ENCODE measurements around the gene TTLL9. TPM values are rescaled to one million over a fixed set of nuclear protein-coding genes. Genes with fewer than 3 reads are reported as not detected.

TTLL9 gene
- total RNA-seq, 1 donor from 2014 or later, result 0.05 TPM

DNA sequence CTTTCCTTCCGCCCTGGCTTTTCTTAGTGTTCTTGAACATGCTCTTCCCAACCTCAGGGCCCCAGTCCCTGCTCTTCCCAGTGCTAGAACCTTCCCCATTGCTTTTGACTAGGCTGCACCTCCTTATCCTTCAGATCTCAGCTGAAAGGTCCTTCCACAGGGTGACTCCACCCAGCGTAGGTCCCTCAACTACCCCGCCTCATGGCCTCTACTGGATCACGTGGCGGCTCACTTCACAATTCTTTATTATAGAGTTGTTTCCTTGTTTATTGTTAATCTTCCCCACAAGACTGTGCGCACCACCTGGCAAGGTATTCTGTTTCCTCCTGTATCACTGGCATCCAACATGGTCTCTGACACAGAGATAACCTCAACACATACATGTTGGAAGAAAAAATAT is 31.2 kb downstream of the TTLL9 start:
- DNase-seq, result no peak
- H3K36me3 ChIP-seq, result no peaks in the 10 kb centered on the region
- TF ChIP-seq, protein P1, sequence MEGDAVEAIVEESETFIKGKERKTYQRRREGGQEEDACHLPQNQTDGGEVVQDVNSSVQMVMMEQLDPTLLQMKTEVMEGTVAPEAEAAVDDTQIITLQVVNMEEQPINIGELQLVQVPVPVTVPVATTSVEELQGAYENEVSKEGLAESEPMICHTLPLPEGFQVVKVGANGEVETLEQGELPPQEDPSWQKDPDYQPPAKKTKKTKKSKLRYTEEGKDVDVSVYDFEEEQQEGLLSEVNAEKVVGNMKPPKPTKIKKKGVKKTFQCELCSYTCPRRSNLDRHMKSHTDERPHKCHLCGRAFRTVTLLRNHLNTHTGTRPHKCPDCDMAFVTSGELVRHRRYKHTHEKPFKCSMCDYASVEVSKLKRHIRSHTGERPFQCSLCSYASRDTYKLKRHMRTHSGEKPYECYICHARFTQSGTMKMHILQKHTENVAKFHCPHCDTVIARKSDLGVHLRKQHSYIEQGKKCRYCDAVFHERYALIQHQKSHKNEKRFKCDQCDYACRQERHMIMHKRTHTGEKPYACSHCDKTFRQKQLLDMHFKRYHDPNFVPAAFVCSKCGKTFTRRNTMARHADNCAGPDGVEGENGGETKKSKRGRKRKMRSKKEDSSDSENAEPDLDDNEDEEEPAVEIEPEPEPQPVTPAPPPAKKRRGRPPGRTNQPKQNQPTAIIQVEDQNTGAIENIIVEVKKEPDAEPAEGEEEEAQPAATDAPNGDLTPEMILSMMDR (IDR thresholded peaks at IDR 0.05; ENCODE audit: borderline replicate concordance), result no peak
- H3K4me1 ChIP-seq, result no peaks in the 10 kb centered on the region
- no peaks in the 10 kb centered on the region for H3K9me3 ChIP-seq (replicated peaks)
- intact Hi-C loops (cut with micrococcal nuclease), result no loop called here
- H3K27ac ChIP-seq (replicated peaks), result no peak overlapping the region
- H3K27me3 ChIP-seq (ENCODE audit: low read depth), result no peaks in the 10 kb centered on the region
- H3K4me3 ChIP-seq, result no peak overlapping the region

DNA sequence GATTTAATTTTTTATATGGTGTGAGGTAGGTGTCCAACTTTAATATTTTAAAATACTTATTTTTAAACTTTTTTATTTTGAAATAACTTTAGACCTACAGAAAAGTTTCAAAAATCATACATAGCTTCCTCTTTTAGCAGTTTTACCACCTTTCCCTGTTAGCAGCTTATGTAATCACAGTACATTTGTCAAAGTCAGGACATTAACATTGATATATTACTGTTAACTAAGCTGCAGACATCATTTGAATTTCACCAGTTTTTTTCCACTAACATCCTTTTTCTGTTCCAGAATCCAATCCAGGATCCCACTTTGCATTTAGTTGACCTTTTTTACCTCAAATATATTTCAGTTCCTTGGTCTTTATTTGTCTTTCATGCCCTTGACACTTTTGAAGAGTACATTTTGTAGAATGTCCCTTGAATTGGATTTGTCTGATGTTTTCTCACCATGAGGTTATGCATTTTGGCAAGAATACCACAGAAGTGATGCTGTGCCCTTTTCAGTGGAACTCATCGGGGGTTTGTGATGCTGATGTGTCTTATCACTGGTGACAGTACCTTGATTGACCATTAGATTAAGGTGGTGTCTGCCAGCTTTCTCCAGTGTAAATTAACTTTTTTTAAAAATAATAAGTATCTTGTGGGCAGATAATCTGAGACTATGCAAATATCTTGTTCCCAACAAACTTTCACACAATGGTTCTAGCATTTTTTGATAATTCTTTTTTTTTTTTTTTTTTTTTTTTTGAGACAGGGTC is 33.4 kb downstream of the TTLL9 start:
- no peaks in the 10 kb centered on the region for H3K4me1 ChIP-seq
- DNase-seq, result no peak
- TF ChIP-seq, protein P1 (IDR thresholded peaks at IDR 0.05; ENCODE audit: borderline replicate concordance), result no peak

DNA sequence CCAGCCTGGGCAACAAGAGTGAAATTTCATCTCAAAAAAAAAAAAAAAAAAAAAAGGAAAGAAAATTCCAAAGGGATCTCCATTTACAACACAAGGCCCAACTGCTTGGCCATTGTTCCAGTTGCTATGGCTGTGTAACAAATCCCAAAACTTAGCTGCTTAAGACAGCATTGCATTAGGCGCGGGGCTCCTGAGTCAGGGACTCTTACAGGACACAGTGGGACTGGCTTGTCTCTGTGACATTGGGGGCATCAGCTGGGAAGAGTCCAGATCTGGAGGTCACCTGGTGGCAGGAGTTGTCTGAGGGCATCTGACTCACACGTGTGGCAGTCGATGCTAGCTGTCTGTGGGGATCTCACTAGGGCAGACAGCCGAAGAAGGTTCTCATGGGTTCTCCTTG is 35.6 kb downstream of the TTLL9 start:
- no peaks in the 10 kb centered on the region for H3K27me3 ChIP-seq (ENCODE audit: low read depth)
- H3K36me3 ChIP-seq, result no peaks in the 10 kb centered on the region
- DNase-seq, result no peak
- H3K4me1 ChIP-seq, result no peaks in the 10 kb centered on the region
- H3K27ac ChIP-seq (replicated peaks), result no peak overlapping the region
- no peak overlapping the region for H3K4me3 ChIP-seq
- H3K9me3 ChIP-seq (replicated peaks), result no peaks in the 10 kb centered on the region
- intact Hi-C loops (cut with micrococcal nuclease), result no loop called here
- TF ChIP-seq, protein P1 (IDR thresholded peaks at IDR 0.05; ENCODE audit: borderline replicate concordance), result no peak

More for the DNA sequence above, 33.4 kb downstream of the TTLL9 start:
- Histone ChIP-seq H3K27me3 (ENCODE audit: low read depth) (no peaks in the 10 kb centered on the region), H3K36me3 (no peaks in the 10 kb centered on the region), H3K27ac (replicated peaks) (no peak overlapping the region), H3K4me3 (no peak overlapping the region), H3K9me3 (replicated peaks) (no peaks in the 10 kb centered on the region)
- intact Hi-C loops (cut with micrococcal nuclease), result no loop called here

DNA sequence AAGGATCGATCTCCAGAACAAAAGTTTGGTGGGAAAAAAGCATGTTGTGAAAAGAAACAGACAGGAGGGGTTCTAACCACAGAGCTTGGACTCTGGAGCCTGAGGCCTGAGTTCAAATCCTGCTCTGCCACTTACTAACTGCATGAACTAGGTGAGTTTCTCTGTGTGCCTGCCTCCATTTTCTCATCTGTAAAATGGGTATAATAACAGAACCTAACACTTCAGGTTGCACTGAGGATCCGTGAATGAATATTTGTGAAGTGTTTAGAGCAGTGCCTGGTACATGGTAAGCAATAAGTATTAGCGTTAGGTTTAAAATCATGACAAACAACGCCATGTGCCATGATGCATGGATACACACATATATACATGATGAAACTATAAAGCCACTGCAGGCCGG is 36.6 kb downstream of the TTLL9 start:
- intact Hi-C loops (cut with micrococcal nuclease), result no loop called here
- Histone ChIP-seq H3K4me1 (no peaks in the 10 kb centered on the region), H3K36me3 (no peaks in the 10 kb centered on the region), H3K27me3 (ENCODE audit: low read depth) (no peaks in the 10 kb centered on the region), H3K4me3 (no peak overlapping the region), H3K9me3 (replicated peaks) (no peaks in the 10 kb centered on the region), H3K27ac (replicated peaks) (no peak overlapping the region)
- TF ChIP-seq, protein P1 (IDR thresholded peaks at IDR 0.05; ENCODE audit: borderline replicate concordance), result no peak
- no peak for DNase-seq

DNA sequence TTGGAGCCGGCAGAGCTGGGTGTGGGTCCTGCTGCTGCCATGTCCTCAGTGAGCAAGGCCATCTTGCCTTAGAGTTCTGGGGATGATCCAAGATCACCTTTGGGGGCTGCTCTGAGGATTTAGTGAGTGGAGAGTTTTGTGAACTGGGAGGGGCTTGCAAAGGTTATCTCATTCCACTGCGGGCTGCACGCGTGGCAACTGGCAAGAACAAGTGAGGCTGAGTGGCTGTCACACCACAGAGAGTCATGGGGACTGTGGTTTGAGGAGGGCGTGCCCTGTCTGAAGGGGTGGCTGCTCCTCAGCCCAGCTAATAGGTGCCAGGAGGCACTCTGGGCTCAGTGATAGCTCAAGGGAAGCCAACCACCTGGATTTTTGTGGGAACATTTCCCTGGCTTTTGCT is 37.6 kb downstream of the TTLL9 start:
- no peaks in the 10 kb centered on the region for H3K27me3 ChIP-seq (ENCODE audit: low read depth)
- no peaks in the 10 kb centered on the region for H3K4me1 ChIP-seq
- no peak overlapping the region for H3K27ac ChIP-seq (replicated peaks)
- TF ChIP-seq, protein P1 (IDR thresholded peaks at IDR 0.05; ENCODE audit: borderline replicate concordance), result no peak
- H3K36me3 ChIP-seq, result no peaks in the 10 kb centered on the region
- no peak overlapping the region for H3K4me3 ChIP-seq
- no peak for DNase-seq
- no peaks in the 10 kb centered on the region for H3K9me3 ChIP-seq (replicated peaks)
- intact Hi-C loops (cut with micrococcal nuclease), result no loop called here

All from left ventricle myocardium inferior (tissue), 1 donor.